ENCODE measurements around the gene LBH.

DNA sequence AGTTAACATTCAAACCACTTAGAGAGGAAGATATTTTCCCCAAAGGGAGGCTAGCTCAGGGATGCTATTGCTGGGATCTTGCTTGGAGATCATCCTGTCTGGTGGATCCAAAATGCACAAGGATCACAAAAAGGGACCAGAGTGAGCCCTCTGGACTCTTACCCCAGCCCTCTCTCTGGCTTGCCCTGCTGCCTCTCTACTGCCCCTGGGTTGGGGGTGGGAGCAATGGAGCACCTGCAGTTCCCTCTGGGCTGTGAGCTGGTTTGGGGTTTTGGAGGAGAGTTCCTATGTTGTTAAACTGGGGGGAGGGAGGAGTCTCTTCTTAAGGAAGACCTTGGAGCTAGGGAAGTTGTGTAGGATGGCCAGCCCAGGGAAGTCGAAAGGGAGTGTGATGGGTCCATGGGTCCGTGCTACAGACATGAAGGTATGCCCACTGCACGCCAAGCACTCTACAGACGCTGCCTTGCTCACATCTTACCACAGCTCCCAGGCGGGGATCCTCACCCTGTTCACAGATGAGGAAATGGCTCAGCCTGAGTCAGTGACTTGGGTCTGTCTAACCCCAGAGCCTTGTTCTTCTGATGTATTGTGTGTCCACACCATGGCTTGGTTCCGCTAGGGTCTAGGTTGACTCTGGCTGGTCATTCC is 3.8 kb downstream of the LBH start:
- no peak for TF ChIP-seq POLR2A (IDR thresholded peaks at IDR 0.05)
- TF ChIP-seq, protein P1, sequence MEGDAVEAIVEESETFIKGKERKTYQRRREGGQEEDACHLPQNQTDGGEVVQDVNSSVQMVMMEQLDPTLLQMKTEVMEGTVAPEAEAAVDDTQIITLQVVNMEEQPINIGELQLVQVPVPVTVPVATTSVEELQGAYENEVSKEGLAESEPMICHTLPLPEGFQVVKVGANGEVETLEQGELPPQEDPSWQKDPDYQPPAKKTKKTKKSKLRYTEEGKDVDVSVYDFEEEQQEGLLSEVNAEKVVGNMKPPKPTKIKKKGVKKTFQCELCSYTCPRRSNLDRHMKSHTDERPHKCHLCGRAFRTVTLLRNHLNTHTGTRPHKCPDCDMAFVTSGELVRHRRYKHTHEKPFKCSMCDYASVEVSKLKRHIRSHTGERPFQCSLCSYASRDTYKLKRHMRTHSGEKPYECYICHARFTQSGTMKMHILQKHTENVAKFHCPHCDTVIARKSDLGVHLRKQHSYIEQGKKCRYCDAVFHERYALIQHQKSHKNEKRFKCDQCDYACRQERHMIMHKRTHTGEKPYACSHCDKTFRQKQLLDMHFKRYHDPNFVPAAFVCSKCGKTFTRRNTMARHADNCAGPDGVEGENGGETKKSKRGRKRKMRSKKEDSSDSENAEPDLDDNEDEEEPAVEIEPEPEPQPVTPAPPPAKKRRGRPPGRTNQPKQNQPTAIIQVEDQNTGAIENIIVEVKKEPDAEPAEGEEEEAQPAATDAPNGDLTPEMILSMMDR (IDR thresholded peaks at IDR 0.05 in 8 of 11, conservative IDR thresholded peaks at IDR 0.05 in 3 of 11), result no peak
